BJ (cell line): ENCODE results near the gene TUBB2A. TPM values are rescaled to one million over a fixed set of nuclear protein-coding genes. Genes with fewer than 3 reads are reported as not detected.

Experiments used
- CTCF ChIA-PET: fragments of 350-600 bp; formaldehyde crosslinking; extraction: SDS; loops from one replicate; lab custom pipeline; 2021; ENCODE audit warnings: antibody characterized with exemption, inconsistent platforms; lab: Yijun Ruan, JAX
- POLR2A ChIA-PET: fragments of 300-600 bp; sonication (Branson Sonifier 250); formaldehyde crosslinking; extraction: SDS; loops from one replicate; lab custom pipeline; 2021; ENCODE audit warnings: antibody characterized with exemption; lab: Charles Lee
- DNase-seq: peaks from one replicate; pipeline ENCODE4 v3.0.0-alpha.2; 2011; ENCODE audit warnings: low read depth
- H3K27me3 ChIP-seq: 2 replicates; pipeline ENCODE4 v1.6.0; 2011; ENCODE audit warnings: low read length; ENCODE audit not compliant: control insufficient read depth, insufficient read depth
- H3K36me3 ChIP-seq: 2 replicates; pipeline ENCODE4 v1.5.1; 2011; ENCODE audit warnings: low read length; ENCODE audit not compliant: control insufficient read depth, insufficient read depth
- H3K4me3 ChIP-seq: 2 replicates; pipeline ENCODE4 v1.5.1; 2011; ENCODE audit warnings: low read depth, mild to moderate bottlenecking, control low read depth, low read length
- CTCF ChIP-seq: IDR thresholded peaks from 2 replicates; pipeline ENCODE4 v1.5.1; 2011; ENCODE audit warnings: low read depth, mild to moderate bottlenecking, control low read depth, inconsistent platforms, low read length, moderate library complexity; ENCODE audit not compliant: insufficient read depth
- polyA plus RNA-seq: library from polyadenylated mRNA; depleted of rRNA; stranded (reverse); fragments of >200 nt; gene quantifications from 2 replicates; pipeline ENCODE4 v1.2.3, GENCODE V29; 2011

The TUBB2A gene
- polyA plus RNA-seq, 1 experiment: 184 TPM

DNA sequence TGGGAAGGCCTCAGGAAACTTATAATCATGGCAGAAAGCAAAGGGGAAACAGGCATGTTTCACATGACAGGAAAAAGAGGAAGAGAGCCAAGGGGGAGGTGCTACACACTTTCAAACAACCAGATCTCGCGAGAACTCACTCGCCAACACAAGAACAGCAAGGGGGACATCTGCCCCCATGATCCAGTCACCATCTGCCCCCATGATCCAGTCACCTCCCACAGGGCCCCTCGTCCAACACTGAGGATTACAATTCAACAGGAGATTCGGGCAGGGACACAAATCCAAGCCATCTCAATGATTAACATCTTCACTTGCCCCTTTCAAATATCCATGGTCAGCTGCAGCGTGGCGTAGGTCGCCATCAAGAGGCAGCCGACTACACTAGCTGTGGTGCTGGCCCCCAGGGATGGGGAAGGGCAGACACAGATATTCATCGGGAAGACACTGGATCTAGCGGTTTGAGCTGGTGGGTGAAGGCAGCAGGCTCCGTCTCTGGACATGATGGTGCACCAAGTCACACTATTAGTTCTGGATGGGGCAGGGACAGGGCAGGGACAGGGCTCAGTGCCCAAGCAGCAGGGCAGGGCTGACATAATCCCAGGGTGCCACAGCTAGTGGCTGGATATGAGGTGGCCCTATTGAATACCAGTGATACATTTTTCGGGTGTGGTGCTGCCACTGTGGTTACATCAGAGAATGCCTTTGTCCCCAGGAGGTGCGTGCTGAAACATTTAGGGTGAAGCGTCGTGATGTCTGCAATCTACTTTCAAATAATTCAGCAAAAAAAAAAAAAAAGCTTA is 38.6 kb upstream of the TUBB2A start:
- no peaks in the 10 kb centered on the region for H3K36me3 ChIP-seq
- ChIA-PET CTCF (interaction anchor here (0.8 kb wide), 1 partner anchor 31 kb away, joined by 3 read pairs; no protein-coding TSS in a partner anchor), POLR2A (no interaction called here)
- no peak overlapping the region for H3K4me3 ChIP-seq
- no peaks in the 10 kb centered on the region for H3K27me3 ChIP-seq
- DNase-seq: no peak
- TF ChIP-seq CTCF: no peak

GRCh38 chr6:3195420-3195694 is 38.0 kb upstream of the TUBB2A start:
- ChIA-PET CTCF (interaction anchor here (0.8 kb wide), 1 partner anchor 30 kb away, joined by 3 read pairs; no protein-coding TSS in a partner anchor), POLR2A (no interaction called here)
- Histone ChIP-seq H3K27me3 (no peaks in the 10 kb centered on the region), H3K36me3 (no peaks in the 10 kb centered on the region), H3K4me3 (no peak overlapping the region)
- TF ChIP-seq CTCF: no peak
- no peak for DNase-seq

DNA sequence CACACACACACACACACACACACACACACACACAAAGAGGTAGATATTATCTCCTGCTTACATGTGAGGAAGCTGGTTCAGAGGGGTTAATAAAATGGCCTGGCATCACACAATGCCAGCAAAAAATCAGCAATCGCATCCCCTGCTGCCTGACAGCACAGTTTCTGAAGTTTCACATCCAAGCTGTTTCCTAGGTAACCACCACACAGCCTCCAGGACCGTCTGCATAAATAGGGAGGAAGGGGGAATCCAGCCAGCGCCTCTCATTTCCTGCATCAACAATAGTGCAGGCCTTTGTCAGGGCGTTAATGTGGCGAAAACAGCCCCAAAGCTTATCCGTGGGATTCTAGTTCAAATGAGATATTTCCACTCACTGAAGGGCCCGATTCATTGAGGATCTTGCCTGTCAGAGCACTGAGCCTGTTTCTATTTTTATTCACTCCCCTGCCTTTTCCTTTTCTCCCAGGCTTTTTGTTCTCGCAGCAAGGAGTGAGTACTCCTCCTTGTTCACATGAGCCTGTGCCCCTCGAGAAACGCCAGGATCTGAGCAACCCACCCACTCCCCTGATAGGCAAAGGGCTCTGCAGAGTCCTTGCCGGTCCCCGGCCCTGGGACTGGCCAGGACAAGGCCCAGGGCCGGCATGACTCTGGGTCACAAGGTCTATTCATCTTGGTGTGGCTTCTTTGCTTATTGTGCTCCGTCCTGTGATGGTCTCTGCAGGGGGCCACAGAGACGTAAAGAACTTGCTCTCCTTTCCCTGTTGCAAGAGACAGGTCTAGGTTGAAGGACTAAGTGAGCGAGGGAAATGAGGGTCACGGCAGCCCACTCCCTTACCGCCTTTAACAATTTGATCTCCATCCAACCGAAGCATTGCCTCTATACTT is 37.4 kb upstream of the TUBB2A start:
- CTCF ChIA-PET: no interaction called here
- POLR2A ChIA-PET: no interaction called here
- H3K36me3 ChIP-seq: no peaks in the 10 kb centered on the region
- TF ChIP-seq CTCF: no peak
- no peak overlapping the region for H3K4me3 ChIP-seq
- H3K27me3 ChIP-seq: no peaks in the 10 kb centered on the region
- DNase-seq: no peak

DNA sequence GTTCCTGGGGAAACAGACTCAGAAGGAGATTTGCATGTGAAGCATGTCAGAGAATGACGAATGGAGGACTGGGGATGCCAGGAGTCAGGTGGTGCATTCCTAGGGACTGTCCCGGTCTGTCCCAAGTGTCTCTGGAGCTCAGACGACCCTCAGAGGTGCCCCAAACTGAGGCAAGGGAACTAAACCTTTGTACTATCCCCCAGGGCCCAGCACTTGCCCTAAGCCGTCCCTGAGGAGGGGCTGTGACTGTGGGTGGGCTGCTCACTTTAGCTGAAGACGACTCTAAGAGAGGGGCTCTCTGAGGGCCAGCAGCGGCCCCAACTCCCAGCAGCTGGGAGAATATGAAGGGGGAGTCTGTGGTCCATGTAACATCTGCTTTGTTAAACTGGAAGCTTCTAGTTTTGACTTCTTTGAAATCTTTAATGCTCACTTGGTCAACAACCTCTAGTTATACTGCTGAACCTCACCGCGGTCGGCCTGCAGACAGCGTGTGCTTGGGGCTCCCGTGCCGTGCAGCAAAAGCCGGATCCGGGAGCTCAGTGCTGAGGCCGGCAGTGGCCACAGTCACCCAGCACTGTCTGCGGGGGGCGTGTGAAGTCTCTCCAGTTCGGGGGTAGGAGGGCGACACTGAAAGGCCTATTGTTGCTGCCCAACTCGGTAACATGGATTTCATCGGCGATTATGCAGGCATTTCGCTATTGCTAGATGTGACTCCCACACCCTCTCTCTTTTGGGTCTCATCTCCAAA is 35.9 kb upstream of the TUBB2A start:
- DNase-seq: no peak
- CTCF ChIA-PET: no interaction called here
- no peaks in the 10 kb centered on the region for H3K27me3 ChIP-seq
- no peaks in the 10 kb centered on the region for H3K36me3 ChIP-seq
- no peak overlapping the region for H3K4me3 ChIP-seq
- TF ChIP-seq CTCF: no peak
- POLR2A ChIA-PET: no interaction called here

- H3K27me3 ChIP-seq: peaks cover 3% of the 10 kb centered on the region; the same call in 1 of the 2 replicates
- H3K36me3 ChIP-seq: no peaks in the 10 kb centered on the region
- H3K4me3 ChIP-seq: no peak overlapping the region
- no peak for DNase-seq
- CTCF ChIA-PET: no interaction called here
- no peak for TF ChIP-seq CTCF
- POLR2A ChIA-PET: no interaction called here
Measured at GRCh38 chr6:3190779-3191178, 33.4 kb upstream of the TUBB2A start.
